Activated naive CD4-positive, alpha-beta T cell treated with anti-CD3 and anti-CD28 coated beads, Interleukin-2, amount 50 U/mL, for 16 hours (primary cell): ENCODE measurements around the gene GALT.
A peak's percentile ranks its signal among the peaks of the same experiment; 100 is the strongest.

Experiments used
- DNase-seq: peaks from one replicate; pipeline ENCODE4 v3.0.0-alpha.2; 2020

GALT gene

GRCh38 chr9:34646211-34647083 lies at the start of gene GALT:
Gene GALT (plus strand): TSS chr9:34646675. CDS start chr9:34646705, 30 bp downstream.
- peak; percentile 98 for DNase-seq

- no peak for DNase-seq
These were observed 46.9 kb upstream of the GALT start for GRCh38 chr9:34599546-34599945.

- no peak for DNase-seq
These were observed 45.6 kb upstream of the GALT start for GRCh38 chr9:34600908-34601307.

- DNase-seq, result no peak
These were observed 44.4 kb upstream of the GALT start for GRCh38 chr9:34601937-34602573.

- DNase-seq, result peak; percentile 82
These were observed 42.8 kb upstream of the GALT start for GRCh38 chr9:34603610-34604231.

- DNase-seq, result no peak
These were observed 40.3 kb upstream of the GALT start for GRCh38 chr9:34606190-34606589.

- no peak for DNase-seq
These were observed 39.6 kb upstream of the GALT start for GRCh38 chr9:34606905-34607304.

- no peak for DNase-seq
These were observed 39.1 kb upstream of the GALT start for GRCh38 chr9:34607331-34607730.

- no peak for DNase-seq
These were observed 35.9 kb upstream of the GALT start for GRCh38 chr9:34610434-34611206.

GRCh38 chr9:34611251-34611810 lies 35.1 kb upstream of the GALT start:
- no peak for DNase-seq

- DNase-seq, result peak; percentile 85
These were observed 34.4 kb upstream of the GALT start, which contains the start of gene RPP25L for GRCh38 chr9:34611811-34612787. Gene RPP25L (minus strand): TSS chr9:34612097. CDS start chr9:34611296, 801 bp downstream.

- peak; percentile 66 for DNase-seq
These were observed 33.6 kb upstream of the GALT start for GRCh38 chr9:34612788-34613390.

- no peak for DNase-seq
These were observed 31.3 kb upstream of the GALT start for GRCh38 chr9:34615132-34615531.

- DNase-seq, result peak; percentile 91
These were observed 26.1 kb upstream of the GALT start, which contains the start of gene DCTN3 for GRCh38 chr9:34620061-34620994. Gene DCTN3 (minus strand): TSS chr9:34620495. CDS start chr9:34620464, 31 bp downstream.

GRCh38 chr9:34623374-34624235 lies 22.9 kb upstream of the GALT start:
- DNase-seq, result peak; percentile 23

GRCh38 chr9:34624475-34625185 lies 21.8 kb upstream of the GALT start:
- DNase-seq, result no peak

- no peak for DNase-seq
These were observed 21.3 kb upstream of the GALT start for GRCh38 chr9:34625186-34625486.
